Colonic mucosa (tissue), 4 donors: ENCODE measurements around the gene LRRC59. TPM values are rescaled to one million over a fixed set of nuclear protein-coding genes. Genes with fewer than 3 reads are reported as not detected.

ENCODE experiments used
- DNase-seq: peaks from one replicate; pipeline ENCODE4 v3.0.0-alpha.2; 2020
- H3K27ac ChIP-seq: fragments of 200-600 bp; one replicate; pipeline ENCODE4 v1.8.0; 2021
- H3K27me3 ChIP-seq: fragments of 200-600 bp; one replicate; pipeline ENCODE4 v1.8.0; 2021
- H3K36me3 ChIP-seq: fragments of 200-600 bp; one replicate; pipeline ENCODE4 v1.8.0; 2021
- H3K4me1 ChIP-seq: fragments of 200-600 bp; one replicate; pipeline ENCODE4 v1.8.0; 2021; ENCODE audit warnings: mild to moderate bottlenecking
- H3K4me3 ChIP-seq: fragments of 200-600 bp; one replicate; pipeline ENCODE4 v1.8.0; 2021
- H3K9ac ChIP-seq, 2 donors: one replicate each; pipeline ENCODE4 v1.7.0; 2013; ENCODE audit warnings: control low read depth in 2 of 2, low read depth in 2 of 2, low read length in 2 of 2
- H3K9me3 ChIP-seq: fragments of 200-600 bp; one replicate; pipeline ENCODE4 v1.8.0; 2021
- intact Hi-C: fragments of 100-400 bp; cut with DNase I; formaldehyde crosslinking; loops from one replicate; pipeline ENCODE4 v1.14.1; 2022
- total RNA-seq, 2 donors: library from RNA; stranded (reverse); fragmentation: NEBNext Ultra II Directional in 1 of 2; extraction: Animal tissue kit (Norgen Biotek cat#: 25700) in 1 of 2; gene quantifications; one replicate each; pipeline ENCODE4 v1.2.1, GENCODE V29; 2021
- TF ChIP-seq, protein P1 (sequence below): fragments of 200-600 bp; IDR thresholded peaks from one replicate; pipeline ENCODE4 v1.8.0; 2022; ENCODE audit warnings: antibody characterized with exemption, mild to moderate bottlenecking
- donor health status: healthy.
- donor health status: DM: no; HTN: no; CAD: no.
- donor health status: DM: no; HTN: no; CAD: no.

The LRRC59 gene
- total RNA-seq, 2 donors from 2014 or later = 147 to 265 TPM

DNA sequence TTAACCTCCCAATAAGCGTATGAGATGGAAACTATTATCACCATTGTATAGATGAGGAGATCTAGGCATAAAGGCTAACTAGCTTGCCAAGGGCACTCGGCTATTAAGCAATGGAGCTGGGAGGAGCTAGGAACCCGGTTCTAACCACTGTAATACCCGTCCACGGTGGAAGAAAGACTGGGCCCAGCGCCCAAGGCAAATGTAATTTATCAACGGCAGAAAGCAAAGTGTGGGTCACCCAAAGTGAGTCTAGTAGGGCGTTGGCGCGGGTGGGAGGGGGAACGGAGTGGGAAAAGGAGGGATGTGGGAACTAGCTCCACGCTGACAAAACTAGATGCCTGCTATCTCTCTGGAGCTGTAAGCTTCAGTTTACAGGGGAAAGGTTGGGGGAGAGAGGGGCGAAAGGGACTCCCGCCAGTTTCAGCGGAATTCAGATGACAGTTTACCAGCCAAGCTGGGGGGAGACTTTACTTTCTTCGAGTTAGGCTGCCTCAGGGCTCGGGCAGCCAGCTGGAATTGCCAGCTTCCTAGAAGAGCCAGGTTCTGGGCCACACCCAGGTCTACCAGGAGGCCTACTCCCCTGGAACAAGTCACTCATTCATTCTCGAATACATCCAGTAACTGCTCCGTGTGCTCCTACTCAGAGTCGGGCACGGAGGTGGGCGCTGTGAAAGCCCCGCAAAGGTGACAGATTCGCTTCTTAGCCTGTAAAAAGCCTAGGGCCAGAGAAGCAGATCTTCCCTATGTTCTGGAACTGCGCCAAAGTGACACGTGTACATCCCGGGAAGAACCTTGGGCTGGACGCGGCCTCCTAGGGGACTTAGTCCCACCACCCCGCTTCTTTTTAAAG, 837 bp downstream of the LRRC59 start:
- TF ChIP-seq, protein P1, sequence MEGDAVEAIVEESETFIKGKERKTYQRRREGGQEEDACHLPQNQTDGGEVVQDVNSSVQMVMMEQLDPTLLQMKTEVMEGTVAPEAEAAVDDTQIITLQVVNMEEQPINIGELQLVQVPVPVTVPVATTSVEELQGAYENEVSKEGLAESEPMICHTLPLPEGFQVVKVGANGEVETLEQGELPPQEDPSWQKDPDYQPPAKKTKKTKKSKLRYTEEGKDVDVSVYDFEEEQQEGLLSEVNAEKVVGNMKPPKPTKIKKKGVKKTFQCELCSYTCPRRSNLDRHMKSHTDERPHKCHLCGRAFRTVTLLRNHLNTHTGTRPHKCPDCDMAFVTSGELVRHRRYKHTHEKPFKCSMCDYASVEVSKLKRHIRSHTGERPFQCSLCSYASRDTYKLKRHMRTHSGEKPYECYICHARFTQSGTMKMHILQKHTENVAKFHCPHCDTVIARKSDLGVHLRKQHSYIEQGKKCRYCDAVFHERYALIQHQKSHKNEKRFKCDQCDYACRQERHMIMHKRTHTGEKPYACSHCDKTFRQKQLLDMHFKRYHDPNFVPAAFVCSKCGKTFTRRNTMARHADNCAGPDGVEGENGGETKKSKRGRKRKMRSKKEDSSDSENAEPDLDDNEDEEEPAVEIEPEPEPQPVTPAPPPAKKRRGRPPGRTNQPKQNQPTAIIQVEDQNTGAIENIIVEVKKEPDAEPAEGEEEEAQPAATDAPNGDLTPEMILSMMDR = no peak
- peaks cover 18% of the 10 kb centered on the region for H3K36me3 ChIP-seq
- peak overlapping the region; percentile 86 for H3K27ac ChIP-seq
- H3K9me3 ChIP-seq = no peaks in the 10 kb centered on the region
- peaks cover 9% of the 10 kb centered on the region for H3K4me1 ChIP-seq
- intact Hi-C loops = loop anchor here (5.0 kb wide), 1 partner anchor 34 kb away; no protein-coding TSS in a partner anchor
- H3K4me3 ChIP-seq = peak overlapping the region; percentile 83
- H3K27me3 ChIP-seq = no peaks in the 10 kb centered on the region
- peak overlapping the region; percentile 87 to 90 for H3K9ac ChIP-seq
- peak; percentile 74 for DNase-seq

DNA sequence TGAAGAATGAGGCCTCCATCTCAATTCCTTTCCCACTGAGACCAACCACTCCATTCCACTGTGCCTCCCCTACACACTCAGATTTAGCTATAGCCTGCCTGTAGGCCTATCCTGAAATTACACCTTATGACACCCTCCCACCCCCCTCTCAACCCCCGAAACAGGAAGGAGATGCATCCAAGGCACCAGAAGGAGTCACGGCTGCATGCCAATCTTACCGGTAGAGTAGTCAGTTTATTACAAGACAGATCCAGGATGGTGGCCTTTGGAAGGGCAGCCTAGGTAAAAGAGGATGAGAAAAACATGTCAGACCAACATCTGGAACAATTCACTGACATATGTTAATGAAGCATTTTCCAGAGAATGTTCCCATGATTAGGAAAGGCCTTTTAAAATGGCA, 2.6 kb downstream of the LRRC59 start:
- H3K36me3 ChIP-seq = peaks cover 25% of the 10 kb centered on the region
- TF ChIP-seq, protein P1 = no peak
- H3K4me3 ChIP-seq = no peak overlapping the region
- intact Hi-C loops = loop anchor here (5.0 kb wide), 1 partner anchor 32 kb away; no protein-coding TSS in a partner anchor
- no peak overlapping the region for H3K27ac ChIP-seq
- H3K9ac ChIP-seq = no peak overlapping the region
- no peak for DNase-seq
- H3K9me3 ChIP-seq = no peaks in the 10 kb centered on the region
- no peaks in the 10 kb centered on the region for H3K27me3 ChIP-seq
- peaks cover 9% of the 10 kb centered on the region for H3K4me1 ChIP-seq

DNA sequence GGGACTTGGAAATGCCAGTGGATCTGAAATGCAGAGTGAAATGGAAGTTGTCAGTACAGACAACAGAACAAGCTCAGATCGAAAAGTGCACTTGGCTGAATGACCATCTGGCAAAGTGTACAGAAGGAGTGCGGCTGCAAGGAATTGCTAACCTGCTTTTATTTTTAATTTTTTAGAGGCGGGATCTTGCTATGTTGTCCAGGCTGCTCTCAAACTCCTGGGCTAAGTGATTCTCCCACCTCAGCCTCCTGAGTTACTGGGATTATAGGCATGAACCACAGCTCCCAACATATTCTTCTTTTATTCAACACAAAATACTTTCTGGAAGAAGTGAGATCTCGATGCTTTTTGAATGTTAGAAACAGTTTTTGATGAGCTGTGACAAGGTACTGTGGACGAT, 3.6 kb downstream of the LRRC59 start:
- Histone ChIP-seq H3K9ac (no peak overlapping the region), H3K4me1 (peaks cover 9% of the 10 kb centered on the region), H3K9me3 (no peaks in the 10 kb centered on the region), H3K36me3 (peaks cover 25% of the 10 kb centered on the region), H3K27ac (no peak overlapping the region), H3K4me3 (no peak overlapping the region), H3K27me3 (no peaks in the 10 kb centered on the region)
- intact Hi-C loops = no loop called here
- TF ChIP-seq, protein P1 = no peak
- no peak for DNase-seq

DNA sequence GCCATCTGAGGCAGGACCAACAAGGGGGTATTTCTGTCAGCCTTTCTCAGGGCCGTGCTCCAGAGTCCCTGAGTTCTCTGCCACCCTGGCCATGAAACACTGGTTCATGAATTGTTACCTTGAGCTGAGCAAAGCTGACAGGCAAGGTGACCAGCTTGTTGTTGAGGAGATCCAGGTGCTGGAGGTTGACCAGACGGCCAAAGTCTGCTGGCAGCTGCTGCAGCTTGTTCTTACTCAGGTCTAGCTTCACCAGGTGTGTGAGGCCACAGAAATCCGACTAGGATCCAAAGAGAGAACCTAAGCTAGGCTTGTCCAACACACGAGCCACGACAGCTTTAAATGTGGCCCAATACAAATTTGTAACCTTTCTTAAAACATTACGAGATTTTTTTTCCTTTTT, 4.7 kb downstream of the LRRC59 start:
- intact Hi-C loops = no loop called here
- Histone ChIP-seq H3K9ac (no peak overlapping the region), H3K27me3 (no peaks in the 10 kb centered on the region), H3K4me1 (peaks cover 9% of the 10 kb centered on the region), H3K36me3 (peaks cover 30% of the 10 kb centered on the region), H3K4me3 (no peak overlapping the region), H3K9me3 (no peaks in the 10 kb centered on the region), H3K27ac (no peak overlapping the region)
- TF ChIP-seq, protein P1 = no peak
- no peak for DNase-seq

DNA sequence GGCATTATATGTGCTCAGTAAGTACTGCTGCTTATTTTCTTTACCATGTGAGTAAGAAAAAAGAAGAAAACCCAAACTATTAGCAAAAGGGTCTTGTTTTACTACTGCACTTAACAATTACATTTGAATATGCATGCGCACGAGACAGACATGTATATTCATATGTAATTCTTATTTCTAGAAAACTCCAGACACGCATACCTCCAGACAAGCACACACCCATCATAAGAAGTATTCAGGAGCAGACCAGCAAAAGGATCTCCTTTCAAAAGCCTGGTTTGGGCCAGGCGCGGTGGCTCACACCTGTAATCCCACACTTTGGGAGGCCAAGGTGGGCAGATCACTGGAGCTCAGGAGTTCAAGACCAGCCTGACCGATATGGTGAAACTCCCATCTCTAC, 7.8 kb downstream of the LRRC59 start:
- intact Hi-C loops = no loop called here
- no peak overlapping the region for H3K4me3 ChIP-seq
- no peak overlapping the region for H3K9ac ChIP-seq
- DNase-seq = no peak
- H3K27ac ChIP-seq = no peak overlapping the region
- no peaks in the 10 kb centered on the region for H3K27me3 ChIP-seq
- H3K9me3 ChIP-seq = no peaks in the 10 kb centered on the region
- no peaks in the 10 kb centered on the region for H3K4me1 ChIP-seq
- peaks cover 50% of the 10 kb centered on the region for H3K36me3 ChIP-seq
- TF ChIP-seq, protein P1 = no peak
